ENCODE results near the gene AMY2B.
"Not testable (repeated sequence)": the region's sequence is repeated elsewhere in the genome, so short reads cannot be mapped to it uniquely, and the experiment has no call there.

The AMY2B gene

DNA sequence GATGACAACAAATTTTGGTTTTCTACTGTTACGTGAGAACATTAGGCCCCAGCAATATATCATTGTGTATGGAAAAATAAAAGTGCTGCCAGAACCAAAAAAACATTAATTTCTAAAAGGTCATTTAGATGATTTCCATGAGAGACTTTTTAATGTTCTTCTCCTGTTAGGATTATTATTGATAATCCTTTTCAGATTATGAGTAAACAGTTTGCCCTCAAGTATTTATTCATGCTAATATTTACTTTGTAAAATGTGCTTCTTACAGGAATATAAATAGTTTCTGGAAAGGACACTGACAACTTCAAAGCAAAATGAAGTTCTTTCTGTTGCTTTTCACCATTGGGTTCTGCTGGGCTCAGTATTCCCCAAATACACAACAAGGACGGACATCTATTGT, at the start of gene AMY2B:
TSS of gene AMY2B (plus strand) at position 301 of the 400 bp plus-strand sequence. CDS start at position 315, 14 bp downstream.
- not testable (repeated sequence) for DNase-seq

DNA sequence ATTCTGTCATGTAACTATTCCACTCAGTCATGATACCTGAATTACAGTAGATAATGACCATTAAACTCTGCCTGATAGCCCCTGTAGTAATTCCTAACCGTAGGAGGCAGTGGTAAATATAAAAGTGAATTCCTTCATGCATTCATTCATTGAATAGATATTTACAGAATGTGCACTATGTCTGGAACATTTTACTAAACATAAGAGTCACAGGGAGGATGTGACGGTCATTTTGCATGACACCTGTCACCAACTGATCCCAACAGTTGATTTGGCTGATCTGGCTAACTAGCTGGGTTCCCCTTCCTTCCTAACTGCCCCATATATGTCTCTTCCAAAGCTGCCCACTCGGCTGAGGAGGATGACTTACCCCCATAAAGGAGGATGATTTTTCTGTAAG, 48.0 kb upstream of the AMY2B start:
- DNase-seq: no peak

DNA sequence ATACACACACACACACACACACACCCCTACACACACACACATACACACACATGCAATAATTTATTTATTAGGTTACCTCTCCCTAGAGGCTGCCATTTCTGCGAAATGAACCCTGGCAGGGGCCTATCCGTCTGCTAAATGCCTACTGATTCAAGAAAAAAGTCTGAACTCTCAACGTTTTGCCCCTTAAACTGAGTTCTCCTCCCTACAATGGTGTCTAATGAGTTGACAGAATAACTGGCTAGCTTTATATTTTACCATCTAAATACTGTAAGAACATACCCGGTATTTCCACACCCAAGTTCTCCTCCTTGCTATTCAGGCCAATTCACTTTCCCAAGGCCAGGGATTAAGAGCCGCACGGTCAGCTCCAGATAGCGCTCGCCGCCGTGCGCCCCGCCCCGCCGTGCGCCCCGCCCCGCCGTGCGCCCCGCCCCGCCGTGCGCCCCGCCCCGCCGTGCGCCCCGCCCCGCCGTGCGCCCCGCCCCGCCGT, 46.2 kb upstream of the AMY2B start:
- DNase-seq: no peak

DNA sequence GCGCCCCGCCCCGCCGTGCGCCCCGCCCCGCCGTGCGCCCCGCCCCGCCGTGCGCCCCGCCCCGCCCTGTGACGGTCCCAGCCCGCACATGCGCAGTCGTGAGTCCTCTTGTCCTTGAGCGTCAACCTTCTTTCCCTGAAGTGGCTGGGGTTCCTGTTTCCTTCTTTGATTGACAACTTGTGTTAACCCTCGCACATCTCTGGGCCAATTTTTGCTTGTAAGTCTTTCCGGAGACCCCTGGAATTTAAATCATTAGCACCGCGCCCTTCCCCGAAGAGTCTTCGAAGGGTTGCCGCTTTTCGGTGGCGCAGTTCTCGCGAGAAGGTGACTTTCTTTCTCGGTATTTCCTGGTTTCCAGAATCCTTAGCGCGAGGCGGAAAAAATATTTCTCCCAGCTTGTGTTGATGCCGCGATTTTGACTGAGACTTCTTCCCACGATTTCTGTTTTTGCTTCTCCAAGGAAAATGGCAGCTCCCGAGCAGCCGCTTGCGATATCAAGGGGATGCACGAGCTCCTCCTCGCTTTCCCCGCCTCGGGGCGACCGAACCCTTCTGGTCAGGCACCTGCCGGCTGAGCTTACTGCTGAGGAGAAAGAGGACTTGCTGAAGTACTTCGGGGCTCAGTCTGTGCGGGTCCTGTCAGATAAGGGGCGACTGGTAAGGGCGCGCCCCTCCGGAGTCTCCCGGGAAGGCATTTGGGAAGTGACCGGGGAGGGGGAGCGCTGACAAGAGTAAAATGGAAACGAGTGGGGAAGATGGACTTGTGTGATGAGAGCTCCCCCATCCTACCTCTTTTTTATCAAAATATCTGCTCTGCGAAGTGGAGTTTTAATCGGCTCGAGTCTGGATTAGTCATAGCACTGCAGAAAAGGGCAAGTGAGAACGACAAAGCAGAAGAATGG, 45.5 kb upstream of the AMY2B start, which contains the start of gene RNPC3:
TSS of gene RNPC3 (plus strand) at position 93 of the 901 bp plus-strand sequence. CDS start at position 465, 372 bp downstream.
- DNase-seq: peak; percentile 87

DNA sequence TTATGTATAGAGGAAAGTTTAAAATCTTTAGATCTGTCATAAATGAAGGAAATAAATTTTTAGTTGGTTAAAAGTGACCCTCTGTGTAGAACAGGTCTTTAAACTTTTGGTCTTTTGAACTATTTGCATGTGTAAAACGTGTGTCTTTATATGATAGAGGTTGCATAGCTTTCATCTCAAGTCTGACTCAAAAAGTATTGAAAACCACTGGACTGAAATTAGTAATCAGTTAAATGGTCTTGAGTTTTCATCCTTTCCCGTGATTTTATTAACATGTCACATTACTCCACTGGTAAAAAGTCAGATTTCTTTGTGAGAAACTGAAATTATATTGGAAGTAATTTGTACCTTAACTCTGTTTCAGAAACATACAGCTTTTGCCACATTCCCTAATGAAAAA, 44.1 kb upstream of the AMY2B start:
- no peak for DNase-seq

DNA sequence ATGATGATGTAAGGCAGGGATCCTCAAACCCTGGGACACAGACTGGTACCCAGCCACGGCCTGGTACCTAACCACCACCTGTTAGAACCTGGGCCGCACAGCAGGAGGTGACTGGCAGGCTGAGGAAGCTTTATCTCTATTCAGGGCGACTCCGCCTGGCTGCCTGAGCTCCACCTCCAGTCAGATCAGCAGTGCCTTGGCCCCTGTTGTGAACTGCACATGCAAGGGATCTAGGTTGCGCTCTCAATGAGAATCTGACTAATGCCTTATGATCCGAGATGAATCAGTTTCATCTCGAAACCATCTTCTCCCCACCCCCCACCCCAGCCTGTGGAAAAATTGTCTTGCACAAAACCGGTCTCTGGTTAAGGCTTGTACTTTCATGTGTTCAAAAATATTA, 41.6 kb upstream of the AMY2B start:
- DNase-seq: no peak

DNA sequence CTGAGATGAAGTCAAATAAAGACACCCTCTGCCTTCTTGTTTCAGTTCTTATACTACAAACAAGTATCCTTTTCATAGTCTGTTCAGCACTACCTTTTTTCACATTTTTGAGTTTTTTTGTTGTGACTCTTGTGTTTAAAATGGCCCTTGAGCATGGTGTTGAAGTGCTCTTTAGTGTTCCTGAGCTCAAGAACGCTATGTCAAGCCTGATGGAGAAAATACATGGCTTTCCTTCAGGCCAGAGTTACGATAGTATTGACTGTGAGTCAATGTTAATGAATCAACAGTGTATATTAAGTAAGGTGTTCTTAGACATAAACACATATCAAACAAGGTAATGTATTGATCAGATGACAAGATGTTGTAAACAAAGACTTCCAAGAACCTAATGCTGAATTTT, 33.2 kb upstream of the AMY2B start:
- no peak for DNase-seq

DNA sequence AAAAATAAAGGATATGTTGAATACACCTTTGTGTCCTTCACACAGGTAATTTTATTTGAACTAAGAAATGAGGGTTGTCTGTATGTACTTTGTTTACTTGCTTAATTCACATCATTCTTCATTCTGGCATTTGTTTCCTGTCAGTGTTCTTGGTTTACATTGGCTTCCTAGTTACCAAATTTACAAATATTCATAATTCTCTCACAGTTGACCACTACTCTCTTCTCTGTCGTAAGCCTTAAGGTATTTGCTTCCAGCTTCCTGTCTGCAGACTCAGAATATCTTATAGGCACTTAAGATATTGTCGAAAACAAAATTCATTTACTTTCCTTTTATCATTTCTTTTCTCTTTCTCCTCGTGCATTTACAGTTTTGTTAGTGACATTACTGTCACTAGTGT, 30.0 kb upstream of the AMY2B start:
- DNase-seq: no peak

DNA sequence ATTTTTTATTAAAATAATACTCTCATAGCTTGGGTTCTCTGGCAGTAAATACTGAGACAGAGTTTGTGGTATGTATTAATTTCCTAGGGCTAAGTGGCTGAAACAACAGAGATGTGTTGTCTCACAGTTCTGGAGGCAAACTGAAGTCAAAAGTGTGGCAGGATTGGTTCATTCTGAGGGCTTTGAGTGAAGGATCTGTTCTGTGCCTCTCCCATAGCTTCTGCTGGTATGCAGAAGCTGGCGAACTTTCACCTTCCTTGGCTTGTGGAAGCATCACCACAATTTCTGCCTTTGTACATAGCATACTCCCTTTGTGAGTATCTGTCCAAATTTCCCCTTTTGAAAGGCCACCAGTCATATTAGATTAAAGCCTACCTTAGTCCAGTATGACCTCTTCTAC, 24.9 kb upstream of the AMY2B start:
- DNase-seq: no peak

DNA sequence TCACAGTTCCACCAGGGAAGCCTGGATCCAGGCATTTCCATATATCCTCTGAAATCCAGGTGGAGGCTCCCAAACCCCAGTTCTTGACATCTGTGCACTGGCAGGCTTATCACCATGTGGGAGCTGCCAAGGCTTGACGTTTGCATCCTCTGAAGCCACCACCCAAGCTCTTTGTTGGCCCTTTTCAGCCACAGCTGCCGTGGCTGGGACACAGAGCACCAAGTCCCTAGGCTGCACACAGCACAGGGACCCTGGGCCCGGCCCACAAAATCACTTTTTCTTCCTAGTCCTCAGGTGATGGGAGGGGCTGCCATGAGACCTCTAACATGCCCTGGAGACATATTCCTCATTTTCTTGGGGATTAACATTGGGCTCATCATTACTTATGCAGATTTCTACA, 23.5 kb upstream of the AMY2B start:
- no peak for DNase-seq

DNA sequence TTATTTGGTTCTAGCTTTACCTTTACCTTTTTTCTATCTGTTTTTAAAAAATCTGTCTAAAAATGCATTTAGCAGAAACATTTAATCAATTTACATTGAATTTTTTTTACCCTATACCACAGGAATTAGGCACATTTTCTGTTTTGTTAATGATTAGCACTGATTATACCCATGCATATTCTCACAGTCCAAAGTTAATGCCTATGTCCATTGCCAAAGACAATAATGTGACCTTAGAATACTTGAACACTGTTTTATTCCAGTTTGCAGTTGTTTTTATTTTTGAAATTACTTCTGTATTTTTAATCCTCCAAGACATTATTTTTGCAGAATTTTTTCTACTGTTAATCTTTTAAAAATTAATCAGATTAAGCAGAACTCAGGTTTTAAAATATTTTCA, 11.0 kb upstream of the AMY2B start:
- no peak for DNase-seq

DNA sequence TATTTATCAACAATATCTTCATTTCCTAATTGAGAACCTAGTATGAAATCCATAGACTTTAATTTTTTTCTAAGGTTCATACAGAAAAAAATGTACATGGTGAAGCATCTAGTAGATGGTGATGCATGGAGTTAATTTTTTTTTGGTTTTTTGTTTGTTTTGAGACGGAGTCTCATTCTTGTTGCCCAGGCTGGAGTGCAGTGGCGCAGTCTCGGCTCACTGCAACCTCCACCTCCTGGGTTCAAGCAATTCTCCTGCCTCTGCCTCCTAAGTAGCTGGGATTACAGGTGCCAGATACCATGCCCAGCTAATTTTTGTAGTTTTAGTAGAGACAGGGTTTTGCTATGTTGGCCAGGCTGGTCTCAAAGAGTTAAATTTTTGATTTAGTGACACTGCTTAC, 10.3 kb upstream of the AMY2B start:
- not testable (repeated sequence) for DNase-seq

DNA sequence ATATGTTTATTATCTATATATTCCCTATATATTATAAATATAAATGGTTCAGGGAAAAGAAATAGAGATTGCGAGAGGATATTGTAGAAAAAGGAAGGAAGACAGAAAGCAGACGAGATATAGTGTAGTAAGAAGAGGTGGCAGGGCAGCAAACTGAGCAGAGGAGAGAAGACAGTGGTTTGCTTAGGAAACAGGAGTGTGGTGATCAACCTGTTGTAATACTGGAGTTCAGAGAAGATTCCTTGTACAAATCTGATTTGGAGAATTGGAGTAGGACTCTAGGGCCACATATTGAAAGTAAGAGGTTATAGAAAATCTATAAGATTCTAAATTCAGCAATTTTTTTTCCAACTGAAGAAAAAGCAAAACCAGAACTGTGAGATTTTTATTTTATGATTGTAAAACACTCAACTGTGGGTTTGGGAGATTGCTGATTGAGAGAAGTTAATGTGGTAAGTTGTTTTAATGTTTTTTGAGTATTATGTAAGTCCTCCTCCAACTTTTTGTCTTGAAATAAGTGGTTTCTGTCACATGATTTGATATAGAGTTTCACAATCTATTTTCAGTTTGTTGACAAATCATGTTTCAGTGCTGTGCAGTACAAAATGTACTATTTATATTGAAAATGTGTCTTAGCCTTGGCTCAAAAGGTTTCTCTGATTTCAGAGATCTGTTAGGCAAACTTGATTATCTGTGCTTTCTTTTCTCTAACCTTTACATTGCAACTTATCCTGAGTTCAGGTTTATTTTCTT, 9.6 kb upstream of the AMY2B start:
- no peak for DNase-seq

DNA sequence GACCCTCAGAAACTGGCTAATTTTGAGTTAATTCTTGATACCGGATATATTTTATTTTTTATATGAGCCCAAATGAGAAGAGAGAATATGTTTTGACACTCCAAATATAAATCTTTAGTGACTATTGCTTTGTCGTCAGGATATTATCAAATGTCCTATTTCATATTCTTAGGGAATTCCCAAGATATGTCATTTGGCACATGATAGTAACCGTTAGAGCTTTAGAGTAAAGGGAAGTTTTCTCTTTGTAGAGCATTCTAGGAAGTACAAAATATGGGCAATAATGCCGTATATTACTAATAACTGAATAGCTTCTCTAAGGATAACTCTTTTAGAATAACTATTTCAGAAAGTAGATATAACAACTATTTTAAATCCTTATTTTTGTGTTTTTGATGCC, 8.3 kb upstream of the AMY2B start:
- DNase-seq: no peak

DNA sequence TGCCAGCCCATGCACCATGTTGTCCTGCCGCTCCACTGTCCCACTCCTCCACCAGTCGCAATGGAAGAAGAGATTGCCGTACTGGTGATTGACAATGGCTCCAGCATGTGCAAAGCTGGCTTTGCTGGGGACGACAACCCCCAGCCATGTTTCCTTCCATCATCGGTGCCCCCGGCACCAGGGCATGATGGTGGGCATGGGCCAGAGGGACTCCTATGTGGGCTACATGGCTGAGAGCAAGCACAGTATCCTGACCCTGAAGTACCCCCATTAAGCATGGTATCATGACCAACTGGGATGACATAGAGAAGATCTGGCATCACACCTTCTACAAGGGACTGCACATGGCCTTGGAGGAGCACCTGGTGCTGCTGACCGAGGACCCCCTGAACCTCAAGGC, 1.9 kb upstream of the AMY2B start:
- DNase-seq: no peak

DNA sequence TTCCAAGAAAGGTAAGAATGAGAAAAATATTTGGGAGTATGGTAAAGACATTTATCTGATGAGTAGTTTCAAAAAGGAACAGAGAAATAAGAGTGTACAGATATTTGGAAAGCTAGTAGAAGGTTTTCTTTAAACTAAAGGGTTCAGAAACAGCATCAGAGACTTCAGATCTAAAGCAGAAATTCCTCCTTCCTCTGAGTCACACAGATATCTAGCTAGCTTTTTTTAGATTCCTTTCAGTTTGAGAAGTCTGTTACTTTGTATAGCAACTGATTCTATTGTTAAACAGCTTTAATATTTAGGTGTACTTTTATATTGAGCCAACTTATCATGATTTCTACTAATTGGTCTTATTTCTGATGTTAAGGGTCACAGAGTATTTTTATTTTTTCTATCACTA, 4.7 kb downstream of the AMY2B start:
- no peak for DNase-seq

DNA sequence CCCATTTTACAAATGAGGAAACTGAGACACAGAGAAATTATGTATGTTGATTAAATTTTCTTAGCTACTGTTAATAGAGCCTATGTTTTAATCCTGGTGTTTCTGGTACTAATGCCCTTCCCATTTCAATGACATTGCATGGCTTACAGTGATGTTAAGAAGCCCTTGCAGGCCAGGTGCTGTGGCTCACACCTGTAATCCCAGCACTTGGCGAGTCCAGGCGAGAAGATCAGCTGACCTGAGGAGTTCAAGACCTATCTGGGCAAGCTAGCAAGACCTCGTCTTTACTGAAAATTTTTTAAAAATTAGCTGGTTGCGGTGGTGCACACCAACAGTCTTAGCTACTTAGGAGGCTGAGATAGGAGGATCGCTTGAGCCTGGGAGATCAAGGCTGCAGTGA, 5.4 kb downstream of the AMY2B start:
- not testable (repeated sequence) for DNase-seq

DNA sequence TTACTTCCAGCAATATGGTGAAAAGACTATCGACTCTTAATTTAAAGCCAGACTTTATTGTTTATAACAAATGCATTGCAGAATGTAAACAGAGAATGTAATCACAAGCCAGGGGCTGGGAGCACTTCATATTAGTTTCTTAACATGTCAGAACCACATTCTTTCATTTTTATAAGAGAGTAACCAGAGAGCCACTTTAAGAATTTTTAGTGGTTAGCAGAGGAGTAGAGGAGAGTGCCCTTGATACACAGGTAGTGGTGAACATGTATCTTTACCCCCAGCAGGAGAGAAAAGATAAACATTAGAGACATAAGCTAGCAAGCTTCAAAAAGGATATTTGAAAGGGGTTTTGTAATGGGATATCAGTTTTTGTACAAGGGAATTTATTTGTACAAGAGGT, 11.1 kb downstream of the AMY2B start:
- no peak for DNase-seq

DNA sequence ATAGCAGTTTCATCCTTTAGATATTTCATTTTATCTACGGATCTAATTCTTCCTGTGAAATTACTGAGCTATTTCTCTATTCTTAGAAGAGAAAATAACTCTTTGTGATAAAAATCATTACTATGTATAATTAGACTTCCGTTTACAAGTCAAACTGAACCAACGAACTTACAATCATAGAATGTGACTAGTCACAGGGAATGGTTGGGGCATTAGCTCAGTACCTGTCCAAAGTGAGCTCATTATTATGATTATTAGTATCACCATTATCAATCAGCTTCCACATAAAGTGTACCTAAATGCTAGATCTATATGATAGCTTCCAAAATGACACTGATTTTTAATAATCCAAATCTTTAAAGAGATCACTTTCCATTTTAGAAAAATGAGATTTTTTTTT, 12.5 kb downstream of the AMY2B start:
- DNase-seq: no peak

DNA sequence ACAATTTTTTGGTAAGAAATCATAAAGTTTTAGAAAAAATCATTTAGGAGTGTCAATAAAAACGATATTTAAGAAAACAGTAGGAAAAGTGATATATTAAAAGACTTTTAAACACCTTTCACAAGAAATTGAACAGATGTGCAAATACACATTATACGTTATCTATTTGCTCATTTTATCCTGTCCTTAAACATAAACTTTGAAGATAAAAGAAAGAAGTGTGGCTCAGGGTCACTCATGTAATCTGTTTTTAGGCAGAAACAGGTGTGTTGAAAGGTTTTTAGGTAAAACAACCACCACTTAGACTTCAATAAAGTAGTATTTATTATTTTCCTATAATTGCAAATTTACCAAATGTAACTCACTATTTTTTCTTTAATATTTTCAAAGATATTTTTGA, 13.1 kb downstream of the AMY2B start:
- no peak for DNase-seq

DNA sequence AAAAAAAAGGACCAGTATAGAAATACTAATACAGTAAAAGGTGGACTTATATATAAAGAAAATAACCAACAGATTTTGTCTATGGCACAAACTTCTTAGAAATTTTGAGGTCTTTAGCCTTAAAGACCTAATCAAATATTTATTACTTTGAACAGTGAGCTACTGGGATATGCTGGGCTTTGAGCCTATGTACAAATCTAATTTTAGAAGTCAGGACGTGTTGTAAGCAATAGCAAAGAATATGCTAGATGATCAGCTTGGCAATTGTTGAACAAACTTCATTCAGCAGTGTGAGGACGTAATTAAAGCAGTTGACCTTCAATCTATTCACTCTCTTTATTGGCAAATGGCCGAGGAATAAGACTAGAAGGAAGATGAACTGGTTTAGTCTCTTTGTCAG, 31.4 kb downstream of the AMY2B start:
- not testable (repeated sequence) for DNase-seq

DNA sequence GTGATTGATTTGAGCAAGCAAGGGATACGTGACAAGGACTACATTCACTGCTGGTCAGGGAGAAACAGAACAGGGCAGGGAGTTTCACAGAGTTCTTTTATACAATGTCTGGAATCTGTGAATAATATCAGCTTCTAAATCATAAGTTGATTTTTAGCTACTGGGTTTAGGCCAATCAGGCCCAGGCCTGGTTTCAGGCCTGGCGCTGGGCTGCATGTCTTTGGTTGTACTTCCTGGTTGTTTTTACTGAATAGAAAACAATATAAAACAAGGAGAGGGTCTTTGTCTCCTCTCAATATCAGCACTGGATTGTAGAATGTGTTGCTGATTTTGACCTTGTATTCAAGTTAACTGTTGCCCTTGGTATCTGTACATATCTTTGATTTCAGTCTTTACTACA, 45.0 kb downstream of the AMY2B start:
- no peak for DNase-seq

DNA sequence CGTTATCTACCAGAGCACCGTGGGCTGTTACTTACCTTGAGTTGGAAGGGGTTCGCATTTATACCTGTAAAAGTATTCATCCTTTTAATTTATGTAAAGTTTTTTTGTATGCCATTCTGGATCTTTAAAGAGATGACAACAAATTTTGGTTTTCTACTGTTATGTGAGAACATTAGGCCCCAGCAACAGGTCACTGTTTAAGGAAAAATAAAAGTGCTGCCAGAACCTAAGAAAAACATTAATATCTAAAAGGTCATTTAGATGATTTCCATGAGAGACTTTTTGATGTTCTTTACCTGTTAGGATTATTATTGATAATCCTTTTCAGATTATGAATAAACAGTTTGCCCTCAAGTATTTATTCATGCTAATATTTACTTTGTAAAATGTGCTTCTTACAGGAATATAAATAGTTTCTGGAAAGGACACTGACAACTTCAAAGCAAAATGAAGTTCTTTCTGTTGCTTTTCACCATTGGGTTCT, 45.6 kb downstream of the AMY2B start, which contains the start of gene AMY2A:
TSS of gene AMY2A (plus strand) at position 434 of the 484 bp plus-strand sequence. CDS start at position 448, 14 bp downstream.
- not testable (repeated sequence) for DNase-seq

DNA sequence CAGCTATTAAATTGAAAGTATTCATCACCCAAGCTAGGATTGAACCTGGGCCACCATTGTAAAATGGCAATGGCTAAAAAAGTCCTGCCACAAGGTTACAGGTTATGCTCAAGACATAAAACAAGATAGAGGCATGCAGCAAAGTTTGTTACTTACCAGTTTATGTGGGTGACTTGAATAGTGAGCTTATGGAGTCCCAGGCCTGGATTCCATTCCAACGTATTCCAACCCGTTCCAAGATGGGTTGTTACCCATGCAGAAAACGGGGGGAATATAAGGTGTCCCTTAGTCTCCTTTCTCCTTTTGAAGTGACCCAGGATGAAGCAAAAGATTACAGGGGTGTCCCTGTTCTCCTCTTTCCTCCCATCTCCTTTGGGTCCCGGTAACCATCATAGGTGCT, 56.0 kb downstream of the AMY2B start:
- DNase-seq: not testable (repeated sequence)

Data from activated gamma-delta T cell treated with Interleukin-2 at 50 U/mL for 16 hours (primary cell).